Renal pelvis (tissue), 3 donors: ENCODE measurements around the gene S100B. TPM values are rescaled to one million over a fixed set of nuclear protein-coding genes. Genes with fewer than 3 reads are reported as not detected.

Experiments used
- polyA plus RNA-seq, 3 donors: library from polyadenylated mRNA; unstranded; fragments of 120-200 nt; gene quantifications; one replicate each; pipeline ENCODE4 v1.2.1, GENCODE V29; 2013; ENCODE audit not compliant: insufficient read length in 3 of 3

S100B gene
- polyA plus RNA-seq, 3 donors, result 1.7 to 5.5 (median 3.5) TPM

Other genes with a start within 250 kb of the S100B start
- gene DIP2A, start 146.2 kb downstream of the S100B start, polyA plus RNA-seq, result 10 to 100 TPM; 24.3 to 49.6 (median 47.5) TPM
- gene PRMT2, start 30.6 kb upstream of the S100B start, polyA plus RNA-seq, result 100 to 1,000 TPM; 133 to 138 (median 136) TPM